OCI-LY7 (cell line): Measurements from ENCODE around the gene USF2. TPM values are rescaled to one million over a fixed set of nuclear protein-coding genes. Genes with fewer than 3 reads are reported as not detected.
A peak's percentile ranks its signal among the peaks of the same experiment; 100 is the strongest.

Experiments used
- BruUV-seq: library from RNA; stranded (reverse); fragments of 400-500 nt; replicated peaks from 2 replicates; lab custom pipeline; 2021; lab: Mats Ljungman, UMichigan
- CTCF ChIA-PET: fragments of 300-600 bp; sonication (Branson Sonifier 250); formaldehyde crosslinking; loops from one replicate; lab custom pipeline; 2022; ENCODE audit warnings: antibody characterized with exemption; ENCODE audit not compliant: unreplicated experiment; lab: Charles Lee
- POLR2A ChIA-PET: fragments of 300-600 bp; sonication (Branson Sonifier 250); formaldehyde crosslinking; loops from one replicate; lab custom pipeline; 2022; ENCODE audit warnings: antibody characterized with exemption; lab: Charles Lee
- DNase-seq: peaks from one replicate; pipeline ENCODE4 v3.0.0-alpha.2; 2015; ENCODE audit warnings: low spot score
- H2AFZ ChIP-seq: fragments of 200-600 bp; sonication (generic), shearing (Covaris generic); 2 replicates; pipeline ENCODE4 v1.6.1; 2014; ENCODE audit warnings: mild to moderate bottlenecking, antibody characterized with exemption, low read length, moderate library complexity
- H3K27ac ChIP-seq: fragments of 200-600 bp; sonication (generic); 2 replicates; pipeline ENCODE4 v1.5.1; 2014; ENCODE audit warnings: mixed run types, low read depth, mild to moderate bottlenecking, moderate library complexity, low read length, inconsistent platforms; ENCODE audit not compliant: poor library complexity, severe bottlenecking
- H3K36me3 ChIP-seq: fragments of 200-600 bp; sonication (generic); 2 replicates; pipeline ENCODE4 v1.6.1; 2014; ENCODE audit warnings: mild to moderate bottlenecking, antibody characterized with exemption, low read length, moderate library complexity, mixed read lengths; ENCODE audit not compliant: insufficient read depth
- H3K4me1 ChIP-seq: fragments of 200-600 bp; sonication (generic); 2 replicates; pipeline ENCODE4 v1.5.1; 2014; ENCODE audit warnings: mild to moderate bottlenecking, low read length; ENCODE audit not compliant: insufficient read depth, poor library complexity, severe bottlenecking
- H3K4me2 ChIP-seq: fragments of 200-600 bp; sonication (generic); 2 replicates; pipeline ENCODE4 v1.6.1; 2014; ENCODE audit warnings: mild to moderate bottlenecking, low read length
- H3K4me3 ChIP-seq: fragments of 200-600 bp; sonication (generic); 2 replicates; pipeline ENCODE4 v1.5.1; 2014; ENCODE audit warnings: mild to moderate bottlenecking, low read depth, low read length; ENCODE audit not compliant: poor library complexity, severe bottlenecking
- H3K79me2 ChIP-seq: fragments of 200-600 bp; sonication (generic); 2 replicates; pipeline ENCODE4 v1.6.1; 2016; ENCODE audit warnings: low read depth, mild to moderate bottlenecking, low read length, moderate library complexity, mixed read lengths; ENCODE audit not compliant: insufficient read depth
- H3K9me2 ChIP-seq: fragments of 200-600 bp; sonication (generic); 2 replicates; pipeline ENCODE4 v1.6.1; 2016; ENCODE audit warnings: mild to moderate bottlenecking, low read length, mixed read lengths; ENCODE audit not compliant: insufficient read depth
- H3K9me3 ChIP-seq: fragments of 200-600 bp; sonication (generic); 2 replicates; pipeline ENCODE4 v1.6.1; 2014; ENCODE audit warnings: mild to moderate bottlenecking, mixed run types, low read length, mixed read lengths
- H4K20me1 ChIP-seq: fragments of 200-600 bp; sonication (generic); 2 replicates; pipeline ENCODE4 v1.6.1; 2014; ENCODE audit warnings: mild to moderate bottlenecking, antibody characterized with exemption, low read length, moderate library complexity, mixed read lengths; ENCODE audit not compliant: insufficient read depth
- EZH2phosphoT487 ChIP-seq: fragments of 200-600 bp; sonication (generic); IDR thresholded peaks from 2 replicates; pipeline ENCODE4 v1.6.1; 2018; ENCODE audit warnings: low read depth, borderline replicate concordance, mild to moderate bottlenecking, mixed run types, antibody characterized with exemption, low read length, moderate library complexity, mixed read lengths
- intact Hi-C: fragments of 100-400 bp; cut with micrococcal nuclease; formaldehyde crosslinking; loops from one replicate; pipeline ENCODE4 v1.10.0; 2022; ENCODE audit not compliant: unreplicated experiment
- total RNA-seq, 2 experiments: library from RNA; depleted of rRNA in 1 of 2; stranded (reverse); fragments of >200 nt in 1 of 2; shearing (Covaris generic) in 1 of 2; gene quantifications; 2 replicates each; pipeline ENCODE4 v1.2.3, GENCODE V29; 2014 to 2022
- TF ChIP-seq, protein P1 (sequence below): fragments of 200-600 bp; sonication (generic); conservative IDR thresholded peaks from 2 replicates; pipeline ENCODE4 v1.5.1; 2014; ENCODE audit warnings: mild to moderate bottlenecking, antibody characterized with exemption, low read length, moderate library complexity, mixed read lengths

The USF2 gene
- total RNA-seq, 2 experiments from 2014 or later: 105 to 155 TPM

DNA sequence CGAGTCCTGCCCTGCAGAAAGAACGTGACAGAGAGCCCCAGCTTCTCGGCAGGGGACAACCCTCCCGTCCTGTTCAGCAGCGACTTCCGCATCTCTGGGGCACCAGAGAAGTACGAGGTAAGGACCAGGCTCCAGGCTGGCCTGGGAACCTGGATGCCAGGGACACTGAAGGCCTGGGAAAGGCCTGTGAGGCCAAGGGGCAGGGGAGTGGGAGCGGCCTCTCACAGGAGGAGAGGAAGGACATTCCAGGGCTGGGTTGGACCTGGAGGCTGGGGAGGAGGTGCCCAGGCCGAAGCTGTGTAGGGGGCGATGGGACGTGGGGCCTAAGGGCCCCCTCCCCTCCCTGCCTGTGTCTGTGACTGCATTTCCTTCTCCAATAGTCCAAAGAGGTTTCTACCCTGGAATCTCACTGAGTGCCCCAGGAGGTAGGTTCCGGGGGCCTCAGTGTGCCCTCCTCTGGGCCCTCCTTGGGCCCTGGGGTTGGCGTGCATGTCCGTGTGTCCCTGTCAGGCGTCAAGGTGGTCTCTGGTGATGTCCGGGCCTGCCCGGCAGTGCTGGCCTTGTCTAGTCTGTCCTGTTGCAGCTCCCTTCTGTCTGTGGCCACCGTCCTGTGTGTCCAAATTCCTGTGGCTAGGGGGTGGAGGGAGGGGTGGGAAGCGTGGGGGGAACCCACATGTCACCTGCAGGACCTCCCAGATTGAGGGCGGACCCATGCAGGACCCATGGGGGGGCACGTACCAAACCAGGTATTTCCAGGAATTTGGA, 43.3 kb downstream of the USF2 start:
- Histone ChIP-seq H3K27ac (no peak overlapping the region), H3K9me3 (no peaks in the 10 kb centered on the region), H4K20me1 (no peaks in the 10 kb centered on the region), H3K4me1 (peaks cover 71% of the 10 kb centered on the region), H3K9me2 (no peaks in the 10 kb centered on the region), H3K79me2 (no peaks in the 10 kb centered on the region), H3K4me2 (no peak overlapping the region), H3K4me3 (no peak overlapping the region), H3K36me3 (no peaks in the 10 kb centered on the region), H2AFZ (no peak overlapping the region)
- TF ChIP-seq, protein P1, sequence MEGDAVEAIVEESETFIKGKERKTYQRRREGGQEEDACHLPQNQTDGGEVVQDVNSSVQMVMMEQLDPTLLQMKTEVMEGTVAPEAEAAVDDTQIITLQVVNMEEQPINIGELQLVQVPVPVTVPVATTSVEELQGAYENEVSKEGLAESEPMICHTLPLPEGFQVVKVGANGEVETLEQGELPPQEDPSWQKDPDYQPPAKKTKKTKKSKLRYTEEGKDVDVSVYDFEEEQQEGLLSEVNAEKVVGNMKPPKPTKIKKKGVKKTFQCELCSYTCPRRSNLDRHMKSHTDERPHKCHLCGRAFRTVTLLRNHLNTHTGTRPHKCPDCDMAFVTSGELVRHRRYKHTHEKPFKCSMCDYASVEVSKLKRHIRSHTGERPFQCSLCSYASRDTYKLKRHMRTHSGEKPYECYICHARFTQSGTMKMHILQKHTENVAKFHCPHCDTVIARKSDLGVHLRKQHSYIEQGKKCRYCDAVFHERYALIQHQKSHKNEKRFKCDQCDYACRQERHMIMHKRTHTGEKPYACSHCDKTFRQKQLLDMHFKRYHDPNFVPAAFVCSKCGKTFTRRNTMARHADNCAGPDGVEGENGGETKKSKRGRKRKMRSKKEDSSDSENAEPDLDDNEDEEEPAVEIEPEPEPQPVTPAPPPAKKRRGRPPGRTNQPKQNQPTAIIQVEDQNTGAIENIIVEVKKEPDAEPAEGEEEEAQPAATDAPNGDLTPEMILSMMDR: no peak
- no peak for TF ChIP-seq EZH2phosphoT487
- ChIA-PET POLR2A (interaction anchor here (1.3 kb wide), 1 partner anchor 8 kb away, joined by 5 read pairs; no protein-coding TSS in a partner anchor), CTCF (interaction anchor here (0.6 kb wide), 1 partner anchor 630 kb away, joined by 13 read pairs; no protein-coding TSS in a partner anchor)
- DNase-seq: no peak
- BruUV-seq: no TSS peak
- intact Hi-C loops: no loop called here

GRCh38 chr19:35313587-35313986, 44.8 kb downstream of the USF2 start:
- POLR2A ChIA-PET: interaction anchor here (0.8 to 1.3 kb wide), 3 partner anchors 8 to 18 kb away, joined by 3 to 8 read pairs (median 3); no protein-coding TSS in a partner anchor
- H3K9me2 ChIP-seq: no peaks in the 10 kb centered on the region
- H3K9me3 ChIP-seq: no peaks in the 10 kb centered on the region
- no peaks in the 10 kb centered on the region for H3K79me2 ChIP-seq
- no peak overlapping the region for H3K27ac ChIP-seq
- BruUV-seq: no TSS peak
- intact Hi-C loops: no loop called here
- CTCF ChIA-PET: no interaction called here
- DNase-seq: no peak
- H2AFZ ChIP-seq: no peak overlapping the region
- peaks cover 71% of the 10 kb centered on the region for H3K4me1 ChIP-seq
- H3K4me3 ChIP-seq: no peak overlapping the region
- no peak for TF ChIP-seq EZH2phosphoT487
- TF ChIP-seq, protein P1: no peak
- no peaks in the 10 kb centered on the region for H4K20me1 ChIP-seq
- no peaks in the 10 kb centered on the region for H3K36me3 ChIP-seq
- H3K4me2 ChIP-seq: peak overlapping the region; percentile 47

- H2AFZ ChIP-seq: no peak overlapping the region
- H3K36me3 ChIP-seq: no peaks in the 10 kb centered on the region
- TF ChIP-seq, protein P1: no peak
- no peak for TF ChIP-seq EZH2phosphoT487
- intact Hi-C loops: no loop called here
- ChIA-PET CTCF (no interaction called here), POLR2A (interaction anchor here (1.0 kb wide), 1 partner anchor 9 kb away, joined by 3 read pairs; no protein-coding TSS in a partner anchor)
- no peaks in the 10 kb centered on the region for H3K9me2 ChIP-seq
- H3K4me2 ChIP-seq: peak overlapping the region; percentile 47; the same call in 1 of the 2 replicates
- no peak overlapping the region for H3K27ac ChIP-seq
- H3K4me3 ChIP-seq: no peak overlapping the region
- H3K9me3 ChIP-seq: no peaks in the 10 kb centered on the region
- H3K79me2 ChIP-seq: no peaks in the 10 kb centered on the region
- DNase-seq: no peak
- H4K20me1 ChIP-seq: no peaks in the 10 kb centered on the region
- BruUV-seq: no TSS peak
- peaks cover 71% of the 10 kb centered on the region for H3K4me1 ChIP-seq
Measured at GRCh38 chr19:35314031-35314430, 45.3 kb downstream of the USF2 start.
